ENCODE measurements around the gene ST6GALNAC4.
A peak's percentile ranks its signal among the peaks of the same experiment; 100 is the strongest.

ST6GALNAC4 gene

GRCh38 chr9:127910613-127911205 is 6.1 kb downstream of the ST6GALNAC4 start:
- no peaks in the 10 kb centered on the region for H3K9me3 ChIP-seq (ENCODE audit: control insufficient read depth, insufficient read depth, low read length)
- 0 out of 2 replicates have a peak overlapping the region, but pooled peaks have one; percentile 13 for H3K27ac ChIP-seq (ENCODE audit: low read depth, low read length)
- H3K36me3 ChIP-seq (ENCODE audit: control insufficient read depth, low read length): peaks cover 66% of the 10 kb centered on the region
- peaks cover 12% of the 10 kb centered on the region for H3K79me2 ChIP-seq (ENCODE audit: control insufficient read depth, low read length)
- H3K4me3 ChIP-seq (ENCODE audit: low read length): no peak overlapping the region
- no peaks in the 10 kb centered on the region for H4K20me1 ChIP-seq (ENCODE audit: control insufficient read depth, insufficient read depth, low read depth, low read length)
- H3F3A ChIP-seq (ENCODE audit: control insufficient read depth, insufficient read depth): peaks cover 9% of the 10 kb centered on the region
- 0 out of 2 replicates have a peak overlapping the region, but pooled peaks have one; percentile 7 for H3K4me2 ChIP-seq (ENCODE audit: low read length)
- no peaks in the 10 kb centered on the region for H3K27me3 ChIP-seq (ENCODE audit: control insufficient read depth, low read length)
- no peaks in the 10 kb centered on the region for H3K9me2 ChIP-seq (replicated peaks; ENCODE audit: control insufficient read depth, low read length)
- TF ChIP-seq EZH2phosphoT487 (IDR thresholded peaks at IDR 0.05; ENCODE audit: borderline replicate concordance, low read length): no peak
- TF ChIP-seq CTCF (IDR thresholded peaks at IDR 0.05; ENCODE audit: low read depth, low read length, poor library complexity, severe bottlenecking): peak; percentile 28
- peaks cover 51% of the 10 kb centered on the region for H3K4me1 ChIP-seq (ENCODE audit: control insufficient read depth, low read length)

- Histone ChIP-seq H3K27me3 (ENCODE audit: control insufficient read depth, low read length) (no peaks in the 10 kb centered on the region), H4K20me1 (ENCODE audit: control insufficient read depth, insufficient read depth, low read depth, low read length) (no peaks in the 10 kb centered on the region), H3K4me2 (ENCODE audit: low read length) (no peak overlapping the region), H3K9me2 (replicated peaks; ENCODE audit: control insufficient read depth, low read length) (no peaks in the 10 kb centered on the region), H3K4me1 (ENCODE audit: control insufficient read depth, low read length) (peaks cover 51% of the 10 kb centered on the region), H3K27ac (ENCODE audit: low read depth, low read length) (no peak overlapping the region), H3F3A (ENCODE audit: control insufficient read depth, insufficient read depth) (peaks cover 13% of the 10 kb centered on the region), H3K4me3 (ENCODE audit: low read length) (no peak overlapping the region), H3K79me2 (ENCODE audit: control insufficient read depth, low read length) (peaks cover 4% of the 10 kb centered on the region), H3K9me3 (ENCODE audit: control insufficient read depth, insufficient read depth, low read length) (no peaks in the 10 kb centered on the region), H3K36me3 (ENCODE audit: control insufficient read depth, low read length) (peaks cover 65% of the 10 kb centered on the region)
- TF ChIP-seq EZH2phosphoT487 (IDR thresholded peaks at IDR 0.05; ENCODE audit: borderline replicate concordance, low read length) (no peak), CTCF (IDR thresholded peaks at IDR 0.05; ENCODE audit: low read depth, low read length, poor library complexity, severe bottlenecking) (no peak)
Measured at GRCh38 chr9:127909839-127910273, 7.0 kb downstream of the ST6GALNAC4 start.

- Histone ChIP-seq H3K4me1 (ENCODE audit: control insufficient read depth, low read length) (peaks cover 58% of the 10 kb centered on the region), H3K4me3 (ENCODE audit: low read length) (no peak overlapping the region)
- TF ChIP-seq CTCF (IDR thresholded peaks at IDR 0.05; ENCODE audit: low read depth, low read length, poor library complexity, severe bottlenecking) (no peak), EZH2phosphoT487 (IDR thresholded peaks at IDR 0.05; ENCODE audit: borderline replicate concordance, low read length) (no peak)
Measured at GRCh38 chr9:127908660-127908926, 8.2 kb downstream of the ST6GALNAC4 start.

More at GRCh38 chr9:127908660-127908926, 8.2 kb downstream of the ST6GALNAC4 start:
- no peak overlapping the region for H3K4me2 ChIP-seq (ENCODE audit: low read length)
- H3K27me3 ChIP-seq (ENCODE audit: control insufficient read depth, low read length): no peaks in the 10 kb centered on the region
- no peak overlapping the region for H3K27ac ChIP-seq (ENCODE audit: low read depth, low read length)
- H3F3A ChIP-seq (ENCODE audit: control insufficient read depth, insufficient read depth): peaks cover 24% of the 10 kb centered on the region
- H4K20me1 ChIP-seq (ENCODE audit: control insufficient read depth, insufficient read depth, low read depth, low read length): no peaks in the 10 kb centered on the region
- no peaks in the 10 kb centered on the region for H3K9me2 ChIP-seq (replicated peaks; ENCODE audit: control insufficient read depth, low read length)
- H3K79me2 ChIP-seq (ENCODE audit: control insufficient read depth, low read length): no peaks in the 10 kb centered on the region; the same call in 1 of the 2 replicates
- no peaks in the 10 kb centered on the region for H3K9me3 ChIP-seq (ENCODE audit: control insufficient read depth, insufficient read depth, low read length)
- peaks cover 64% of the 10 kb centered on the region for H3K36me3 ChIP-seq (ENCODE audit: control insufficient read depth, low read length)

Measured in DOHH2 (cell line).